Chondrocyte (in vitro differentiated cells): ENCODE data around the gene HLA-DQA1. TPM values are rescaled to one million over a fixed set of nuclear protein-coding genes. Genes with fewer than 3 reads are reported as not detected.
"Not testable (repeated sequence)": the region's sequence is repeated elsewhere in the genome, so short reads cannot be mapped to it uniquely, and the experiment has no call there.

ENCODE experiments used
- DNase-seq: peaks from one replicate; pipeline ENCODE4 v3.0.0; 2021; ENCODE audit warnings: mixed read lengths, low spot score
- H3K27ac Mint-ChIP-seq: one replicate; pipeline ENCODE4 v1.8.0; 2021; ENCODE audit warnings: mild to moderate bottlenecking, moderate library complexity, mixed read lengths; ENCODE audit not compliant: unreplicated experiment
- H3K27me3 Mint-ChIP-seq: 2 replicates; pipeline ENCODE4 v1.8.0; 2021; ENCODE audit warnings: low read depth, mixed read lengths
- H3K36me3 Mint-ChIP-seq: 2 replicates; pipeline ENCODE4 v1.8.0; 2021; ENCODE audit warnings: low read depth, mixed read lengths
- H3K4me1 Mint-ChIP-seq: 2 replicates; pipeline ENCODE4 v1.8.0; 2021; ENCODE audit warnings: low read depth, mild to moderate bottlenecking, mixed read lengths
- H3K4me3 Mint-ChIP-seq: one replicate; pipeline ENCODE4 v1.8.0; 2021; ENCODE audit warnings: mild to moderate bottlenecking, moderate library complexity, mixed read lengths; ENCODE audit not compliant: unreplicated experiment
- H3K9me3 Mint-ChIP-seq: 2 replicates; pipeline ENCODE4 v1.8.0; 2021; ENCODE audit warnings: low read depth, mixed read lengths
- CTCF ChIP-seq: fragments of 200-600 bp; sonication (generic); IDR thresholded peaks from 2 replicates; pipeline ENCODE4 v1.5.0; 2021; ENCODE audit warnings: antibody characterized with exemption, mild to moderate bottlenecking, moderate library complexity
- total RNA-seq: library from RNA; stranded (reverse); gene quantifications from 3 replicates; pipeline ENCODE4 v1.2.1, GENCODE V29; 2021

The HLA-DQA1 gene
- total RNA-seq, 1 donor from 2014 or later: not detected

DNA sequence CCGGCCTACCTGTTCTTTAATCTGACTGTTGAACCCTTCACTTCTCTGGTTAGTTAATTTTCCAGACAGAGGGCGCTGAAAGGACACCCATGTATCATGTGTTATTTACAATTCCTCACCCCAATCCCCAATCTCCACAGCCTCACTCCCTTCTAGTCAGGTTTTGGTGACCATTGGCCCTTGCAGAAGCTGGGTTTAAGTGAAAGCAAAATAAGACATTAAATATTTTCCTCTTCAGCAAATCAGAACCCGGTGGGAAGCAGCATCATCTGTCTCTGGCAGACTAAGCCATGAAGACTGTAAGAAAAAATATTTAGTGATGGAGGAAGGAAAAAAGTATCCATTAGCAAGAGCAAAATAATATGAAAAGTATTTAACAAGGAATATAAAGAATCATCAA is 9.4 kb upstream of the HLA-DQA1 start:
- TF ChIP-seq CTCF: no peak
- no peak overlapping the region for H3K27ac Mint-ChIP-seq
- no peaks in the 10 kb centered on the region for H3K36me3 Mint-ChIP-seq
- DNase-seq: no peak
- peaks cover 14% of the 10 kb centered on the region for H3K27me3 Mint-ChIP-seq
- H3K4me3 Mint-ChIP-seq: no peak overlapping the region
- no peaks in the 10 kb centered on the region for H3K9me3 Mint-ChIP-seq
- no peaks in the 10 kb centered on the region for H3K4me1 Mint-ChIP-seq

DNA sequence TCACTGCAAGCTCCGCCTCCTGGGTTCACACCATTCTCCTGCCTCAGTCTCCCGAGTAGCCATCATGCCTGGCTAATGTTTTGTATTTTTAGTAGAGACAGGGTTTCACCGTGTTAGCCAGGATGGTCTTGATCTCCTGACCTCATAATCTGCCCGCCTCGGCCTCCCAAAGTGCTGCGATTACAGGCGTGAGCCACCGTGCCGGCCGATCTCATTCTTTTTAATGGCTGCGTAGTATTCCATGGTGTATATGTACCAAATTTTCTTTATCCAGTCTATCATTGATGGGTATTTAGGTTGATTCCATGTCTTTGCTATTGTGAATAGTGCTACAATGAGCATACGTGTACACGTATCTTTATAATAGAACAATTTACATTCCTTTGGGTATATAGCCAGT is 7.4 kb upstream of the HLA-DQA1 start:
- H3K9me3 Mint-ChIP-seq, H3K4me3 Mint-ChIP-seq, DNase-seq, H3K4me1 Mint-ChIP-seq, H3K27ac Mint-ChIP-seq, H3K36me3 Mint-ChIP-seq: not testable (repeated sequence)
- H3K27me3 Mint-ChIP-seq: peaks cover 21% of the 10 kb centered on the region

GRCh38 chr6:32635526-32636123 is 1.6 kb upstream of the HLA-DQA1 start:
- no peaks in the 10 kb centered on the region for H3K9me3 Mint-ChIP-seq
- peaks cover 34% of the 10 kb centered on the region for H3K27me3 Mint-ChIP-seq
- H3K27ac Mint-ChIP-seq: no peak overlapping the region
- no peaks in the 10 kb centered on the region for H3K4me1 Mint-ChIP-seq
- no peak overlapping the region for H3K4me3 Mint-ChIP-seq
- H3K36me3 Mint-ChIP-seq: no peaks in the 10 kb centered on the region
- no peak for TF ChIP-seq CTCF
- DNase-seq: no peak

DNA sequence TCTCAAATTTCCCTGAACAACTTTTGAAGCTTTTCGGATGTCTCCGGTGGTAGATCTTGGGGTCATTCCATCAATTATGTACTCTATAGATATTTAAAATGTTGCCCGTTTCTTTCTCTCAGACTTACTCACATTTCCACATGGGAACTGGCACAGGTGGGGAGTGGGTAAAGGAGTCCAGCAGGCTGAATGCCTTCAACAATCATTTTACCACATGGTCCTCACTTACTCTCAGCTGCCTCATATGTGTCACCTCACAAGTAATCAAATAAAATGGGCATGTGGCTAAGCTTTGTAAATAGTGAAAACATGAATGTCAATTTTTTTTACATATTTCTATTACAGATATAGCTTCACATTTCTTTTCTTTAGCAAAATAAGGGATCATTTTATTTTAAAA is 677 bp downstream of the HLA-DQA1 start:
- Mint-ChIP-seq H3K27ac (no peak overlapping the region), H3K9me3 (no peaks in the 10 kb centered on the region), H3K4me3 (no peak overlapping the region), H3K27me3 (peaks cover 26% of the 10 kb centered on the region), H3K4me1 (no peaks in the 10 kb centered on the region), H3K36me3 (no peaks in the 10 kb centered on the region)
- TF ChIP-seq CTCF: no peak
- DNase-seq: no peak

GRCh38 chr6:32638532-32639219 is 1.5 kb downstream of the HLA-DQA1 start:
- peaks cover 26% of the 10 kb centered on the region for H3K27me3 Mint-ChIP-seq
- DNase-seq: no peak
- no peaks in the 10 kb centered on the region for H3K4me1 Mint-ChIP-seq
- no peak overlapping the region for H3K4me3 Mint-ChIP-seq
- no peaks in the 10 kb centered on the region for H3K36me3 Mint-ChIP-seq
- H3K9me3 Mint-ChIP-seq: no peaks in the 10 kb centered on the region
- H3K27ac Mint-ChIP-seq: no peak overlapping the region
- TF ChIP-seq CTCF: no peak
